Ovary (tissue), 3 donors: ENCODE results near the gene MCTP2.

Experiments
- CTCF ChIP-seq, 3 donors: fragments of 450-650 bp in 2 of 3; fragments of 200-600 bp in 1 of 3; IDR thresholded peaks; one replicate each; pipeline versions ENCODE4 v1.5.1 to v1.8.0; 2016 to 2022; ENCODE audit warnings: antibody characterized with exemption in 3 of 3, mild to moderate bottlenecking in 1 of 3
- EP300 ChIP-seq: sonication (generic); formaldehyde crosslinking; IDR thresholded peaks from one replicate; pipeline ENCODE4 v1.6.1; 2017; ENCODE audit warnings: antibody characterized with exemption
- POLR2A ChIP-seq: fragments of 450-650 bp; IDR thresholded peaks from one replicate; pipeline ENCODE4 v1.6.1; 2017; ENCODE audit warnings: antibody characterized with exemption, mild to moderate bottlenecking, moderate library complexity
- donor health status: DM: no; HTN: no; CAD: no.

- TF ChIP-seq CTCF (IDR thresholded peaks at IDR 0.05) (no peak), POLR2A (no peak), EP300 (no peak)
Observed at GRCh38 chr15:94266789-94267188, 35.4 kb downstream of the MCTP2 start.
